ENCODE data around the gene TOP2A.

DNA sequence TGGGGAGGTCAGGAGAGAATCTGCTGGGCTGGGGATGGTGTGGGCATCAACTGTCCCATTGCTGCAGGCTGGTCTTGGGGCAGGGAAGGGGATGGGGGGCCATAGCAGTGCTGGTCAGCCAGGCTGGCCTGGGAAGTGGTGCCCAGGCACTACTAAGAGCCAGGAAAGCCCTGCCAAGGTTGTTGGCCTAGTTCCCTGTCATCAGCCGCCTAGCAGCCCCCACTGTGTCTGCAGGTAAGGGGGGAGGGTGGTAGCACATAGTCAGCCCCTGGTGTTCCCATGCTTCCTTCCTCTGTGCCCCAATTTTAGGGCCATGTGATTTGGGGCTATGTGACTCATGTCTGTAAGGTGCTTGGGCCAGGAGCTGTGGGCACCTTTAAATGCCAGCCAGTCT is 70.9 kb downstream of the TOP2A start:
- TF ChIP-seq CTBP1 (IDR thresholded peaks at IDR 0.05; ENCODE audit: borderline replicate concordance), result no peak
- no peak for TF ChIP-seq SOX6 (IDR thresholded peaks at IDR 0.05)
- TF ChIP-seq NFE2L1 (tag; IDR thresholded peaks at IDR 0.05; ENCODE audit: borderline replicate concordance, low read depth), result no peak
- TF ChIP-seq POLR2AphosphoS2 (IDR thresholded peaks at IDR 0.05; ENCODE audit: low read length), result no peak
- TF ChIP-seq BDP1 (IDR thresholded peaks at IDR 0.05; ENCODE audit: insufficient read depth, insufficient read length), result no peak
- TF ChIP-seq, protein P1, sequence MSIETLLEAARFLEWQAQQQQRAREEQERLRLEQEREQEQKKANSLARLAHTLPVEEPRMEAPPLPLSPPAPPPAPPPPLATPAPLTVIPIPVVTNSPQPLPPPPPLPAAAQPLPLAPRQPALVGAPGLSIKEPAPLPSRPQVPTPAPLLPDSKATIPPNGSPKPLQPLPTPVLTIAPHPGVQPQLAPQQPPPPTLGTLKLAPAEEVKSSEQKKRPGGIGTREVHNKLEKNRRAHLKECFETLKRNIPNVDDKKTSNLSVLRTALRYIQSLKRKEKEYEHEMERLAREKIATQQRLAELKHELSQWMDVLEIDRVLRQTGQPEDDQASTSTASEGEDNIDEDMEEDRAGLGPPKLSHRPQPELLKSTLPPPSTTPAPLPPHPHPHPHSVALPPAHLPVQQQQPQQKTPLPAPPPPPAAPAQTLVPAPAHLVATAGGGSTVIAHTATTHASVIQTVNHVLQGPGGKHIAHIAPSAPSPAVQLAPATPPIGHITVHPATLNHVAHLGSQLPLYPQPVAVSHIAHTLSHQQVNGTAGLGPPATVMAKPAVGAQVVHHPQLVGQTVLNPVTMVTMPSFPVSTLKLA (conservative IDR thresholded peaks at IDR 0.05), result no peak
- TF ChIP-seq ZNF830 (CRISPR knock-in tag; IDR thresholded peaks at IDR 0.05), result no peak
- no peak for TF ChIP-seq SMAD2 (IDR thresholded peaks at IDR 0.05; ENCODE audit: low read depth, low read length)
- no peak for TF ChIP-seq MTA2 (IDR thresholded peaks at IDR 0.05; ENCODE audit: low read depth)
- no peak for TF ChIP-seq HNRNPH1 (optimal IDR thresholded peaks at IDR 0.05; ENCODE audit: low read depth, low read length)
- TF ChIP-seq, protein P2, sequence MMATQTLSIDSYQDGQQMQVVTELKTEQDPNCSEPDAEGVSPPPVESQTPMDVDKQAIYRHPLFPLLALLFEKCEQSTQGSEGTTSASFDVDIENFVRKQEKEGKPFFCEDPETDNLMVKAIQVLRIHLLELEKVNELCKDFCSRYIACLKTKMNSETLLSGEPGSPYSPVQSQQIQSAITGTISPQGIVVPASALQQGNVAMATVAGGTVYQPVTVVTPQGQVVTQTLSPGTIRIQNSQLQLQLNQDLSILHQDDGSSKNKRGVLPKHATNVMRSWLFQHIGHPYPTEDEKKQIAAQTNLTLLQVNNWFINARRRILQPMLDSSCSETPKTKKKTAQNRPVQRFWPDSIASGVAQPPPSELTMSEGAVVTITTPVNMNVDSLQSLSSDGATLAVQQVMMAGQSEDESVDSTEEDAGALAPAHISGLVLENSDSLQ (IDR thresholded peaks at IDR 0.05), result no peak
- TF ChIP-seq, protein P3, sequence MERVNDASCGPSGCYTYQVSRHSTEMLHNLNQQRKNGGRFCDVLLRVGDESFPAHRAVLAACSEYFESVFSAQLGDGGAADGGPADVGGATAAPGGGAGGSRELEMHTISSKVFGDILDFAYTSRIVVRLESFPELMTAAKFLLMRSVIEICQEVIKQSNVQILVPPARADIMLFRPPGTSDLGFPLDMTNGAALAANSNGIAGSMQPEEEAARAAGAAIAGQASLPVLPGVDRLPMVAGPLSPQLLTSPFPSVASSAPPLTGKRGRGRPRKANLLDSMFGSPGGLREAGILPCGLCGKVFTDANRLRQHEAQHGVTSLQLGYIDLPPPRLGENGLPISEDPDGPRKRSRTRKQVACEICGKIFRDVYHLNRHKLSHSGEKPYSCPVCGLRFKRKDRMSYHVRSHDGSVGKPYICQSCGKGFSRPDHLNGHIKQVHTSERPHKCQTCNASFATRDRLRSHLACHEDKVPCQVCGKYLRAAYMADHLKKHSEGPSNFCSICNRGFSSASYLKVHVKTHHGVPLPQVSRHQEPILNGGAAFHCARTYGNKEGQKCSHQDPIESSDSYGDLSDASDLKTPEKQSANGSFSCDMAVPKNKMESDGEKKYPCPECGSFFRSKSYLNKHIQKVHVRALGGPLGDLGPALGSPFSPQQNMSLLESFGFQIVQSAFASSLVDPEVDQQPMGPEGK (CRISPR knock-in tag; IDR thresholded peaks at IDR 0.05; ENCODE audit: borderline replicate concordance), result no peak
